Gastroesophageal sphincter (tissue), 3 donors: ENCODE data around the gene TMEM11.

ENCODE experiments used
- CTCF ChIP-seq, 4 experiments: fragments of 200-600 bp in 2 of 4; fragments of 450-650 bp in 2 of 4; sonication (generic) in 1 of 4; IDR thresholded peaks; one replicate each; pipeline ENCODE4 v1.5.1; 2017 to 2019; ENCODE audit warnings: antibody characterized with exemption in 4 of 4, mild to moderate bottlenecking in 2 of 4, moderate library complexity in 2 of 4
- EP300 ChIP-seq: sonication (generic); formaldehyde crosslinking; IDR thresholded peaks from one replicate; pipeline ENCODE4 v1.6.1; 2017; ENCODE audit warnings: antibody characterized with exemption, mild to moderate bottlenecking
- POLR2AphosphoS5 ChIP-seq: sonication (generic); formaldehyde crosslinking; IDR thresholded peaks from one replicate; pipeline ENCODE4 v1.6.1; 2017; ENCODE audit warnings: antibody characterized with exemption

GRCh38 chr17:21164620-21165019, 49.3 kb downstream of the TMEM11 start:
- TF ChIP-seq CTCF (IDR thresholded peaks at IDR 0.05): no peak
- no peak for TF ChIP-seq POLR2AphosphoS5
- no peak for TF ChIP-seq EP300
